ENCODE data around the gene AKNA.

Gene AKNA

GRCh38 chr9:114288193-114289091, 99.3 kb downstream of the AKNA start:
- Histone ChIP-seq H3K4me3 (ENCODE audit: low read length) (no peak overlapping the region), H3K36me3 (ENCODE audit: control insufficient read depth, low read depth, low read length) (peaks cover 7% of the 10 kb centered on the region), H3K27ac (ENCODE audit: low read length) (peak overlapping the region; percentile 6), H3K27me3 (ENCODE audit: control insufficient read depth, insufficient read depth, low read length) (no peaks in the 10 kb centered on the region), H3K9ac (ENCODE audit: low read length) (no peak overlapping the region), H3K9me3 (ENCODE audit: control insufficient read depth, low read depth, low read length) (no peaks in the 10 kb centered on the region), H3K4me1 (ENCODE audit: control insufficient read depth, low read depth, low read length) (peaks cover 7% of the 10 kb centered on the region)

GRCh38 chr9:114287763-114288192, 100.0 kb downstream of the AKNA start:
- H3K27me3 ChIP-seq (ENCODE audit: control insufficient read depth, insufficient read depth, low read length), result no peaks in the 10 kb centered on the region
- peaks cover 7% of the 10 kb centered on the region for H3K36me3 ChIP-seq (ENCODE audit: control insufficient read depth, low read depth, low read length)
- H3K4me3 ChIP-seq (ENCODE audit: low read length), result no peak overlapping the region
- no peak overlapping the region for H3K9ac ChIP-seq (ENCODE audit: low read length)
- H3K4me1 ChIP-seq (ENCODE audit: control insufficient read depth, low read depth, low read length), result peaks cover 7% of the 10 kb centered on the region
- peak overlapping the region; percentile 6 for H3K27ac ChIP-seq (ENCODE audit: low read length)
- no peaks in the 10 kb centered on the region for H3K9me3 ChIP-seq (ENCODE audit: control insufficient read depth, low read depth, low read length)

- Histone ChIP-seq H3K9ac (ENCODE audit: low read length) (no peak overlapping the region), H3K4me1 (ENCODE audit: control insufficient read depth, low read depth, low read length) (peaks cover 7% of the 10 kb centered on the region), H3K27me3 (ENCODE audit: control insufficient read depth, insufficient read depth, low read length) (no peaks in the 10 kb centered on the region), H3K36me3 (ENCODE audit: control insufficient read depth, low read depth, low read length) (peaks cover under 1% of the 10 kb centered on the region), H3K9me3 (ENCODE audit: control insufficient read depth, low read depth, low read length) (no peaks in the 10 kb centered on the region), H3K27ac (ENCODE audit: low read length) (no peak overlapping the region), H3K4me3 (ENCODE audit: low read length) (no peak overlapping the region)
These were observed 100.6 kb downstream of the AKNA start for GRCh38 chr9:114287001-114287762.

GRCh38 chr9:114286146-114286679, 101.6 kb downstream of the AKNA start:
- no peaks in the 10 kb centered on the region for H3K36me3 ChIP-seq (ENCODE audit: control insufficient read depth, low read depth, low read length)
- H3K4me3 ChIP-seq (ENCODE audit: low read length), result no peak overlapping the region
- H3K9me3 ChIP-seq (ENCODE audit: control insufficient read depth, low read depth, low read length), result no peaks in the 10 kb centered on the region
- H3K27me3 ChIP-seq (ENCODE audit: control insufficient read depth, insufficient read depth, low read length), result no peaks in the 10 kb centered on the region
- H3K9ac ChIP-seq (ENCODE audit: low read length), result no peak overlapping the region
- no peak overlapping the region for H3K27ac ChIP-seq (ENCODE audit: low read length)
- peaks cover 7% of the 10 kb centered on the region for H3K4me1 ChIP-seq (ENCODE audit: control insufficient read depth, low read depth, low read length)

DNA sequence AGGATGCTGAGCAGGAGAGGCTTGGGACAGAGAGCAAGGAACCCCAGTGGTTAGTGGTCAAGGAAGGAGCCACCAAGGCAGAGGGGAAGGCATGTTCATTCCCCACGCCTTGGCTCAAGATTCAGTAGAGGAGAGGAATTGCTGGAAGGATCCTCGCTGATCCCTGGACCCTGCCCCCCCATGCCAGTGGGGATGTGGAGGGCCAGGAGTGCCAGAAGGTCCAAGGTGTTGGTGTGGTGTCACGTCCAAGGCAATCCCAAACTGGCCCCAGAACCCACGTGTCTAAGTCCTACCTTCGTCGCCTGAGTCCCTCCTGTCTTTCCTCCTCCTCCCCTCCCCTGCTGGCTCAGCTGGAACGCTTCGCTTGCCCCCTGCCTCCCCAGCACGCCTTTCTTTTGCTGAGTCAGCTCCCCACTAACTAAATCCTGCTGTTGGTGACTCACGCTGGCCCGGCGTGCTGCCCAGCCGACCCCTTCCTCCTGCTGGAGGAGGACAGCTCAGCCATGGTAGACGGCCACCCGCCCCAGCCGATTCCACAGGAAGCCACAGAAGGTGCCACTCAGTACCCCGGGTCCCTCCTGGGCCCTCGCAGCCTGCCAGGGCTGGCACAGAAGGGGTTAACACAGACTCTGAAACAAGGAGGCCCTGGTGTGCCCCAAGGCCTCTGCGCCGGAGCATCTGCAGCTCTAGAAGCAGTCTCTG, 102.5 kb downstream of the AKNA start:
- Histone ChIP-seq H3K27ac (ENCODE audit: low read length) (no peak overlapping the region), H3K4me3 (ENCODE audit: low read length) (no peak overlapping the region)

GRCh38 chr9:114284316-114285060, 103.3 kb downstream of the AKNA start:
- H3K36me3 ChIP-seq (ENCODE audit: control insufficient read depth, low read depth, low read length), result no peaks in the 10 kb centered on the region
- H3K27me3 ChIP-seq (ENCODE audit: control insufficient read depth, insufficient read depth, low read length), result no peaks in the 10 kb centered on the region
- H3K9ac ChIP-seq (ENCODE audit: low read length), result no peak overlapping the region
- peaks cover 7% of the 10 kb centered on the region for H3K4me1 ChIP-seq (ENCODE audit: control insufficient read depth, low read depth, low read length)
- no peak overlapping the region for H3K4me3 ChIP-seq (ENCODE audit: low read length)
- no peak overlapping the region for H3K27ac ChIP-seq (ENCODE audit: low read length)
- no peaks in the 10 kb centered on the region for H3K9me3 ChIP-seq (ENCODE audit: control insufficient read depth, low read depth, low read length)

More for the DNA sequence above, 102.5 kb downstream of the AKNA start:
- peaks cover 7% of the 10 kb centered on the region for H3K4me1 ChIP-seq (ENCODE audit: control insufficient read depth, low read depth, low read length)
- no peak overlapping the region for H3K9ac ChIP-seq (ENCODE audit: low read length)
- no peaks in the 10 kb centered on the region for H3K9me3 ChIP-seq (ENCODE audit: control insufficient read depth, low read depth, low read length)
- no peaks in the 10 kb centered on the region for H3K27me3 ChIP-seq (ENCODE audit: control insufficient read depth, insufficient read depth, low read length)
- no peaks in the 10 kb centered on the region for H3K36me3 ChIP-seq (ENCODE audit: control insufficient read depth, low read depth, low read length)

Data from iPS-18a (cell line).